HEK293T (cell line): Measurements from ENCODE around the gene RNF187.

Source experiments
- CTCF ChIA-PET: fragments of 350-600 bp; formaldehyde crosslinking; extraction: SDS; loops from one replicate; lab custom pipeline; 2021; ENCODE audit warnings: antibody characterized with exemption, inconsistent platforms; lab: Yijun Ruan, JAX
- POLR2A ChIA-PET: fragments of 350-600 bp; formaldehyde crosslinking; extraction: SDS; loops from one replicate; lab custom pipeline; 2020; ENCODE audit warnings: antibody characterized with exemption, inconsistent platforms; lab: Yijun Ruan, JAX
- DNase-seq: peaks from one replicate; pipeline ENCODE4 v3.0.0; 2012; ENCODE audit warnings: mixed read lengths; ENCODE audit errors: extremely low spot score
- ARNT ChIP-seq: fragments of 450-650 bp; IDR thresholded peaks from 2 replicates; pipeline ENCODE4 v1.6.1; 2017; ENCODE audit warnings: mild to moderate bottlenecking
- BHLHE40 ChIP-seq: fragments of 450-650 bp; IDR thresholded peaks from 2 replicates; pipeline ENCODE4 v1.6.1; 2016; ENCODE audit warnings: mild to moderate bottlenecking, moderate library complexity, borderline replicate concordance
- CTBP1 ChIP-seq: fragments of 450-650 bp; IDR thresholded peaks from 2 replicates; pipeline ENCODE4 v1.6.1; 2016; ENCODE audit warnings: borderline replicate concordance
- ELF4 ChIP-seq: fragments of 450-650 bp; IDR thresholded peaks from 2 replicates; pipeline ENCODE4 v1.6.1; 2017; ENCODE audit warnings: antibody characterized with exemption
- FOXA1 ChIP-seq: fragments of 450-650 bp; IDR thresholded peaks from 2 replicates; pipeline ENCODE4 v1.6.1; 2016; ENCODE audit warnings: mild to moderate bottlenecking
- FOXK2 ChIP-seq: fragments of 450-650 bp; IDR thresholded peaks from 2 replicates; pipeline ENCODE4 v1.6.1; 2016; ENCODE audit warnings: mild to moderate bottlenecking
- FOXM1 ChIP-seq: fragments of 450-650 bp; IDR thresholded peaks from 2 replicates; pipeline ENCODE4 v1.6.1; 2017; ENCODE audit warnings: mild to moderate bottlenecking, borderline replicate concordance
- HDGF ChIP-seq: fragments of 450-650 bp; IDR thresholded peaks from 2 replicates; pipeline ENCODE4 v1.6.1; 2017; ENCODE audit warnings: antibody characterized with exemption, borderline replicate concordance
- L3MBTL2 ChIP-seq: fragments of 450-650 bp; conservative IDR thresholded peaks from 2 replicates; pipeline ENCODE4 v1.6.1; 2016; ENCODE audit warnings: mild to moderate bottlenecking
- LEF1 ChIP-seq: fragments of 450-650 bp; IDR thresholded peaks from 2 replicates; pipeline ENCODE4 v1.6.1; 2017; ENCODE audit warnings: mild to moderate bottlenecking, borderline replicate concordance
- NFRKB ChIP-seq: fragments of 450-650 bp; IDR thresholded peaks from 2 replicates; pipeline ENCODE4 v1.6.1; 2016; ENCODE audit warnings: mild to moderate bottlenecking, moderate library complexity
- SP1 ChIP-seq: fragments of 450-650 bp; IDR thresholded peaks from 2 replicates; pipeline ENCODE4 v1.6.1; 2017
- SUZ12 ChIP-seq: fragments of 450-650 bp; IDR thresholded peaks from 2 replicates; pipeline ENCODE4 v1.6.1; 2016; ENCODE audit warnings: mild to moderate bottlenecking
- TARDBP ChIP-seq: fragments of 450-650 bp; IDR thresholded peaks from 2 replicates; pipeline ENCODE4 v1.6.1; 2016
- ZNF384 ChIP-seq: fragments of 450-650 bp; IDR thresholded peaks from 2 replicates; pipeline ENCODE4 v1.6.1; 2016
- TF ChIP-seq, protein P1 (sequence below): fragments of 450-650 bp; IDR thresholded peaks from 2 replicates; pipeline ENCODE4 v1.6.1; 2016

Gene RNF187

DNA sequence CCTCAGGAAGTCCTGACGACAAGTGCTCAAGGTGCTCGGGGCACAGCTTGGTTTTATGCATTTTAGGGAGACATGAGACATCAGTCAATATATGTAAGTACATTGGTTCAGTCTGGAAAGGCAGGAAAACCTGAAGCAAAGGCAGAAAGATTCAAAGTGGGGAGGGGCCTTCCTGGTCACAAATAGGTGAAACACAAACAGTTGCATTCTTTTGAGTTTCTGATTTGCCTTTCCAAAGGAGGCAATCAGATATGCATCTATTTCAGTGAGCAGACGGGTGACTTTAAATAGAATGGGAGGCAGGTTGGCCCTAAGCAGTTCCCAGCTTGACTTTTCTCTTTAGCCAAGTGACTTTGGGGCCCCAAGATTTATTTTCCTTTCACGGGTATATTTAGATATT is 8.9 kb upstream of the RNF187 start:
- POLR2A ChIA-PET: interaction anchor here (1.1 to 1.3 kb wide), 2 partner anchors 8 to 20 kb away, joined by 3 to 4 read pairs; no protein-coding TSS in a partner anchor
- CTCF ChIA-PET: interaction anchor here (0.6 to 1.3 kb wide), 2 partner anchors 19 to 249 kb away, joined by 3 to 6 read pairs; no protein-coding TSS in a partner anchor
- no peak for TF ChIP-seq HDGF
- TF ChIP-seq BHLHE40: no peak
- no peak for TF ChIP-seq LEF1
- no peak for TF ChIP-seq ELF4
- no peak for TF ChIP-seq SP1
- no peak for TF ChIP-seq ARNT
- no peak for TF ChIP-seq FOXM1
- no peak for TF ChIP-seq SUZ12
- no peak for TF ChIP-seq L3MBTL2
- no peak for TF ChIP-seq CTBP1
- no peak for TF ChIP-seq NFRKB
- TF ChIP-seq, protein P1, sequence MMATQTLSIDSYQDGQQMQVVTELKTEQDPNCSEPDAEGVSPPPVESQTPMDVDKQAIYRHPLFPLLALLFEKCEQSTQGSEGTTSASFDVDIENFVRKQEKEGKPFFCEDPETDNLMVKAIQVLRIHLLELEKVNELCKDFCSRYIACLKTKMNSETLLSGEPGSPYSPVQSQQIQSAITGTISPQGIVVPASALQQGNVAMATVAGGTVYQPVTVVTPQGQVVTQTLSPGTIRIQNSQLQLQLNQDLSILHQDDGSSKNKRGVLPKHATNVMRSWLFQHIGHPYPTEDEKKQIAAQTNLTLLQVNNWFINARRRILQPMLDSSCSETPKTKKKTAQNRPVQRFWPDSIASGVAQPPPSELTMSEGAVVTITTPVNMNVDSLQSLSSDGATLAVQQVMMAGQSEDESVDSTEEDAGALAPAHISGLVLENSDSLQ: no peak
- no peak for TF ChIP-seq FOXK2
- TF ChIP-seq ZNF384: no peak
- no peak for TF ChIP-seq FOXA1
- no peak for DNase-seq

DNA sequence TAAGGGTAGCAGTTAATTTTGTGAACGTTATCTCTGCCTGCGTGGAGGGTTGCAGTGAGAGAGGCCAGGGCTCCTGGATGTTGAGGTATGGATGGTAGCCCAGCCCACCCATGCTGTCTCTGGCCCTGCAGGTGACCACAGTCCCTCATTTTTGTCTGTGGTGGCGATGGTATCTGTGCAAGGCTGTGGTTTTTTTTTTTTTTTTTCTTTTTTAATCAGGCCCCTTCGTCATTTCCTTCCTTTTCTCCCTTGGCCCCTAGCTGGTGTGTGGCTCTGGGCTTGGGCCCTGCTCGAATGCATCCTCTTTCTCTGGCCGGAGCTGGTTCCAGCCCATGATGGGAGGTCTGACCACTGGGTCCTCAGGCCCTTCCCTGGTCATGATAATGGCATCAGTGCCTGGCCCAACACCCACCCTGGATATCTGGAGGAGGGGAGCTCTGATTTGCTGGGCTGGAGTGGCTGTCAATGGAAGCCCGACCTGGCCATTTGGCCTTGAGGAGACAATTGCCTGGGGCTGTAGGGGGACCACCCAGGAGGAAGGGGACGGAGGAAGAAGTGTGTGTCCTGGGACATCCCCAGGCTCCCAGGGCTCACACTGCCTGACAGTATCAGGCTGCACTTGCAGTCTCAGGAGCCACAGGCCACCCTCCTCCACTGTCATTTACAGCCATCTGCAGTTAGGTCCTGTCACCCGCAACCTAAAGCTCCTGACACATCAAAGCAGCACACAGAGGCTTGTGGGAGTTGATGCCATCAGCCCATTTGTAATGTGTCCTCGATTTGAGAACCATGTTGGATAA is 8.1 kb upstream of the RNF187 start:
- ChIA-PET POLR2A (interaction anchor here (1.1 kb wide), 1 partner anchor 21 kb away, joined by 3 read pairs; no protein-coding TSS in a partner anchor), CTCF (interaction anchor here (1.3 kb wide), 1 partner anchor 19 kb away, joined by 6 read pairs; no protein-coding TSS in a partner anchor)
- DNase-seq: no peak
- no peak for TF ChIP-seq CTBP1
- no peak for TF ChIP-seq SUZ12
- TF ChIP-seq, protein P1: no peak
- TF ChIP-seq NFRKB: no peak
- no peak for TF ChIP-seq LEF1
- TF ChIP-seq HDGF: no peak
- TF ChIP-seq L3MBTL2: no peak
- no peak for TF ChIP-seq ELF4
- no peak for TF ChIP-seq FOXA1
- no peak for TF ChIP-seq FOXM1
- no peak for TF ChIP-seq ZNF384
- no peak for TF ChIP-seq BHLHE40
- TF ChIP-seq SP1: no peak
- no peak for TF ChIP-seq TARDBP
- TF ChIP-seq FOXK2: no peak
- no peak for TF ChIP-seq ARNT

DNA sequence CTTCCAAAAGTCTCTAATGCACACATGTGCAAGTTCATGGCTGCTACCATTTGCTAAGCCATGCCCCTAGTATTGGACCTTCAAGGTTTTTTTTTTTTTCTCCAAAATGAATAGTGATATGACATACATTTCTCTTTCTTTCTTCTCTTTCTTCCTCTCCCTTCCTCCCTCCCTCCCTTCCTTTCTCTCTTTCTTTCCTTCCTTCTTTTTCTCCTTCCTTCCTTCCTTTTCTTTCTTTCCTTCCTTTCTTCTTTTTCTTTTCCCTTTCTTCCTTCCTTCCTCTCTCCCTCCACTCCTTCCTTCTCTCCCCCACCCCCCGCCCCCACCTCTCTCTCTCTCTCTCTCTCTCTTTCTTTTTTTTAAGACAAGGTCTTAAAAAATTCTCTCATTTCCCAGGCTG is 3.4 kb upstream of the RNF187 start:
- CTCF ChIA-PET: no interaction called here
- POLR2A ChIA-PET: no interaction called here
- no peak for TF ChIP-seq FOXM1
- TF ChIP-seq HDGF: no peak
- TF ChIP-seq FOXK2: no peak
- TF ChIP-seq ARNT: no peak
- no peak for TF ChIP-seq TARDBP
- no peak for TF ChIP-seq ZNF384
- no peak for TF ChIP-seq ELF4
- no peak for TF ChIP-seq L3MBTL2
- TF ChIP-seq LEF1: no peak
- no peak for TF ChIP-seq SUZ12
- TF ChIP-seq FOXA1: no peak
- no peak for TF ChIP-seq SP1
- TF ChIP-seq NFRKB: no peak
- TF ChIP-seq, protein P1: no peak
- no peak for TF ChIP-seq BHLHE40
- no peak for TF ChIP-seq CTBP1
- DNase-seq: no peak

DNA sequence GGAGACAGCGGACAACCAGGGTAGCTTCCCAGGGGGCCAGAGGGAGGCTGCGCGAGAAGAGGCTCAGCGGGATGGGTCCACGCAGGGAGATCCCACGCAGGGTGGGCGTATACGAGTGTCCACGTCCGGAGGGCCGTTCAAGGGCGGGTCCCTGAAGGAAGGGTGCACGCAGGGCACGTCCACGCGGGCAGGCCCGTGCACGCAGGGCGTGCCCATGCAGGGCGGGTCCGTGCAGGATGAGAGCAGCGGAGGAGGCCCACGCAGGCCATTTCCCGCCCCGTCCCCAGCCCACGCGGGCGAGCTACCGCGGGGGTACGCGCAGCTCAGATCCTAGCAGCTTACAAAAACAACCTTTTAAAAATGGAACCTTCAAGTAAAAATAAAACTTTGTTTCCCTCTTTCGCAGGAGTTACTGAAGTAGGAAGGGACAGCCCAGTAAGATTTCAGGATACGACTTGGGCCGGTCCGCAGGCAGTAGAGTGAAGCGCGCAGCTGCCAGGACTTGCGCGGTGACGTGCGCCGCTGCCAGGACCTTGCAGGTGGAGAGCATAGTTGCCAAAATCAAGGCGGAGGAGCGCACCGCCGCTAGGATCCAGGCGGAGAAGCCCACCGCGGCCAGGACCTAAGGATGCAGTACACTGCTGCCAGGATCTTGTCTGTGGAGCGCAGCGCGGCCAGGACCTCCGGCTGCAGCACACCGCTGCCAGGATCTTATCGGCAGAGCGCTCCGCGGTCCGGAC is 416 bp upstream of the RNF187 start:
- POLR2A ChIA-PET: interaction anchor here (0.6 to 2.2 kb wide), 13 partner anchors 9 to 404 kb away, joined by 3 to 38 read pairs (median 4); partner anchors contain the start of gene ARF1
- DNase-seq: peak; percentile 96
- TF ChIP-seq NFRKB (no peak), FOXA1 (no peak), BHLHE40 (no peak), L3MBTL2 (peak; percentile 88), ARNT (peak; percentile 97), SP1 (no peak), LEF1 (peak; percentile 24), TARDBP (peak; percentile 100), FOXM1 (peak; percentile 98), CTBP1 (peak; percentile 86)
- TF ChIP-seq, protein P1: peak; percentile 70
- CTCF ChIA-PET: interaction anchor here (0.9 to 1.4 kb wide), 4 partner anchors 12 to 31 kb away, joined by 3 to 4 read pairs (median 3); no protein-coding TSS in a partner anchor
